A673 (cell line): ENCODE results near the gene TMBIM4.

Experiments used
- CTCF ChIP-seq: fragments of 300-800, 200-600 bp; sonication (generic); conservative IDR thresholded peaks from 2 replicates; pipeline ENCODE4 v1.5.1; 2017; ENCODE audit warnings: low read depth, mild to moderate bottlenecking, antibody characterized with exemption, low read length, moderate library complexity, mixed read lengths
- EZH2 ChIP-seq: fragments of 200-600 bp; sonication (generic); IDR thresholded peaks from 2 replicates; pipeline ENCODE4 v1.6.1; 2017; ENCODE audit warnings: borderline replicate concordance, low read depth, mild to moderate bottlenecking, mixed read lengths, antibody characterized with exemption, low read length; ENCODE audit not compliant: poor library complexity, severe bottlenecking

- no peak for TF ChIP-seq CTCF
- no peak for TF ChIP-seq EZH2
Observed at GRCh38 chr12:66117242-66117641, 52.6 kb downstream of the TMBIM4 start.
